Spleen (tissue), 11 donors: ENCODE results near the gene ASIC4. TPM values are rescaled to one million over a fixed set of nuclear protein-coding genes. Genes with fewer than 3 reads are reported as not detected.

ENCODE experiments used
- DNase-seq: peaks from one replicate; pipeline ENCODE4 v3.0.0-alpha.2; 2020
- H3K27ac ChIP-seq, 8 donors: fragments of 200-600 bp; sonication (generic) in 7 of 8; 1 replicate in 4 of 8; 2 replicates in 4 of 8; pipeline versions ENCODE4 v1.5.0 to v1.8.0; 2016 to 2021; ENCODE audit warnings: inconsistent platforms in 4 of 8, mild to moderate bottlenecking in 4 of 8, moderate library complexity in 1 of 8
- H3K27me3 ChIP-seq, 7 donors: fragments of 200-600 bp; sonication (generic) in 6 of 7; replicated peaks in 1 of 7; 1 replicate in 4 of 7; 2 replicates in 3 of 7; pipeline versions ENCODE4 v1.5.0 to v1.8.0; 2016 to 2021; ENCODE audit warnings: inconsistent platforms in 3 of 7, mild to moderate bottlenecking in 1 of 7
- H3K36me3 ChIP-seq, 6 donors: fragments of 200-600 bp; sonication (generic) in 5 of 6; 1 replicate in 4 of 6; 2 replicates in 2 of 6; pipeline versions ENCODE4 v1.5.0 to v1.8.0; 2016 to 2021; ENCODE audit warnings: inconsistent platforms in 2 of 6
- H3K4me1 ChIP-seq, 6 donors: fragments of 200-600 bp; sonication (generic) in 5 of 6; 1 replicate in 3 of 6; 2 replicates in 3 of 6; pipeline versions ENCODE4 v1.5.0 to v1.8.0; 2016 to 2021; ENCODE audit warnings: inconsistent platforms in 3 of 6
- H3K4me3 ChIP-seq, 8 donors: fragments of 200-600 bp; sonication (generic) in 7 of 8; 1 replicate in 4 of 8; 2 replicates in 4 of 8; pipeline versions ENCODE4 v1.5.0 to v1.8.0; 2016 to 2021; ENCODE audit warnings: inconsistent platforms in 4 of 8, mild to moderate bottlenecking in 4 of 8, moderate library complexity in 2 of 8
- H3K9me3 ChIP-seq, 8 donors: fragments of 200-600 bp; sonication (generic) in 7 of 8; 1 replicate in 4 of 8; 2 replicates in 4 of 8; pipeline versions ENCODE4 v1.5.0 to v1.8.0; 2016 to 2021; ENCODE audit warnings: inconsistent platforms in 4 of 8
- CTCF ChIP-seq, 11 experiments: fragments of 200-600 bp in 7 of 11; fragments of 450-650 bp in 4 of 11; sonication (generic) in 4 of 11; IDR thresholded peaks in 8 of 11; conservative IDR thresholded peaks in 3 of 11; 1 replicate in 7 of 11; 2 replicates in 4 of 11; pipeline versions ENCODE4 v1.4.0 to v1.8.0; 2016 to 2021; ENCODE audit warnings: antibody characterized with exemption in 11 of 11, inconsistent platforms in 4 of 11, mild to moderate bottlenecking in 1 of 11
- POLR2A ChIP-seq, 3 donors: fragments of 450-650 bp; IDR thresholded peaks; one replicate each; pipeline ENCODE4 v1.5.1; 2017; ENCODE audit warnings: antibody characterized with exemption in 3 of 3, mild to moderate bottlenecking in 1 of 3
- POLR2AphosphoS5 ChIP-seq, 3 donors: sonication (generic); formaldehyde crosslinking; IDR thresholded peaks; one replicate each; pipeline ENCODE4 v1.5.1; 2017; ENCODE audit warnings: antibody characterized with exemption in 3 of 3
- WGBS, 5 donors: extraction: QIAGEN DNeasy Blood & Tissue Kit in 3 of 5; methylation state at CpG; one replicate each; pipeline versions ENCODE4 v1.1.5 to v1.1.7; 2013 to 2018; 5-methylcytosine and 5-hydroxymethylcytosine counted together
- intact Hi-C: fragments of 100-400 bp; cut with DNase I; formaldehyde crosslinking; loops from one replicate; pipeline ENCODE4 v1.15.0; 2023; ENCODE audit warnings: low total_unique reads
- microRNA-seq, 3 donors: library from miRNA; unstranded; fragments of <30 nt; microRNA quantifications; one replicate each; pipeline versions ENCODE4 to v1.1.0, GENCODE V29; 2019 to 2020
- polyA plus RNA-seq, 3 donors: library from polyadenylated mRNA; stranded (reverse); fragments of 200-250 nt; gene quantifications; one replicate each; pipeline ENCODE4 v1.2.1, GENCODE V29; 2013
- small RNA-seq, 4 donors: library from RNA; depleted of rRNA; stranded (forward); fragments of <200 nt; gene quantifications; one replicate each; pipeline ENCODE3, GENCODE V24; 2016
- total RNA-seq, 7 donors: library from RNA; depleted of rRNA in 3 of 7; stranded (reverse); fragments of >200 nt in 3 of 7; fragmentation: NEBNext Ultra II Directional in 4 of 7; extraction: Animal tissue kit (Norgen Biotek cat#: 25700) in 4 of 7; gene quantifications; one replicate each; pipeline versions ENCODE4 v1.1.0 to v1.2.1, GENCODE V29; 2016 to 2021
- donor health status: healthy with polysubstance abuse.
- donor health status: DM: no; HTN: no; CAD: no; lungs with moderate emphysema.
- donor health status: DM: no; HTN: no; CAD: no.
- donor health status: Bipolar disorder and iron deficiency.
- donor health status: healthy.
- donor health status: DM: no; HTN: no; CAD: no.
- donor health status: DM: yes; HTN: yes; CAD: no.

Gene ASIC4
- total and polyA plus RNA-seq, 10 donors, result 0.04 to 0.32 (median 0.05) TPM; not detected in 6

GRCh38 chr2:219576505-219577388, 62.5 kb downstream of the ASIC4 start:
- H3K27ac ChIP-seq, result no peak overlapping the region
- no peak overlapping the region for H3K4me3 ChIP-seq
- intact Hi-C loops, result no loop called here
- 47 to 67% (median 56%) methylated on average over 15 of the region's 15 CpGs for WGBS, 5 donors
- H3K36me3 ChIP-seq, result no peaks in the 10 kb centered on the region
- no peaks in the 10 kb centered on the region for H3K9me3 ChIP-seq
- no peak for DNase-seq
- TF ChIP-seq CTCF (IDR thresholded peaks at IDR 0.05 in 8 of 11, conservative IDR thresholded peaks at IDR 0.05 in 3 of 11) (no peak), POLR2AphosphoS5 (IDR thresholded peaks at IDR 0.05) (no peak), POLR2A (IDR thresholded peaks at IDR 0.05) (no peak)
- peaks cover 0 to 2% (median 0%) of the 10 kb centered on the region in 6 donors for H3K4me1 ChIP-seq
- H3K27me3 ChIP-seq, result peaks cover 0 to 53% (median 7%) of the 10 kb centered on the region in 7 donors

- intact Hi-C loops, result no loop called here
- Histone ChIP-seq H3K4me3 (no peak overlapping the region), H3K27me3 (peaks cover 0 to 34% (median 0%) of the 10 kb centered on the region in 7 donors), H3K4me1 (no peaks in the 10 kb centered on the region), H3K27ac (no peak overlapping the region), H3K36me3 (no peaks in the 10 kb centered on the region), H3K9me3 (no peaks in the 10 kb centered on the region)
- no peak for TF ChIP-seq CTCF (IDR thresholded peaks at IDR 0.05 in 8 of 11, conservative IDR thresholded peaks at IDR 0.05 in 3 of 11)
- TF ChIP-seq POLR2AphosphoS5 (IDR thresholded peaks at IDR 0.05), result no peak
- no peak for TF ChIP-seq POLR2A (IDR thresholded peaks at IDR 0.05)
- WGBS, 5 donors, result 67 to 87% (median 70%) methylated on average over 8 of the region's 8 CpGs
- no peak for DNase-seq
These were observed 64.7 kb downstream of the ASIC4 start for GRCh38 chr2:219578811-219579613.

- no peaks in the 10 kb centered on the region for H3K36me3 ChIP-seq
- peaks cover 0 to 31% (median 0%) of the 10 kb centered on the region in 7 donors for H3K27me3 ChIP-seq
- H3K4me1 ChIP-seq, result no peaks in the 10 kb centered on the region
- DNase-seq, result no peak
- intact Hi-C loops, result no loop called here
- TF ChIP-seq POLR2A (IDR thresholded peaks at IDR 0.05), result no peak
- TF ChIP-seq POLR2AphosphoS5 (IDR thresholded peaks at IDR 0.05), result no peak
- TF ChIP-seq CTCF (IDR thresholded peaks at IDR 0.05 in 8 of 11, conservative IDR thresholded peaks at IDR 0.05 in 3 of 11), result no peak
- 32 to 89% (median 79%) methylated on average over 2 of the region's 2 CpGs; no CpG with 5 or more reads in 1 of the 5 donors for WGBS, 5 donors
- H3K27ac ChIP-seq, result no peak overlapping the region
- H3K9me3 ChIP-seq, result no peaks in the 10 kb centered on the region
- no peak overlapping the region for H3K4me3 ChIP-seq
These were observed 67.1 kb downstream of the ASIC4 start for GRCh38 chr2:219581346-219581745.

Small RNA genes within 50 kb of the gene (microRNA-seq; reads per million reads assigned to microRNA genes)
- 0 reads per million in 3 donors for gene MIR3132

Small RNA genes within 50 kb of the gene (small RNA-seq; reads per million reads assigned to genes)
- gene MIR3132, result 0 reads per million in 4 donors

Other genes with a start within 250 kb of the ASIC4 start
- gene DNAJB2, start 235.1 kb upstream of the ASIC4 start, total RNA-seq, result 10 to 100 TPM; 35.0 to 64.4 (median 54.0) TPM
- gene DNAJB2, start 235.1 kb upstream of the ASIC4 start, polyA plus RNA-seq, result 10 to 100 TPM; 31.4 to 67.2 (median 43.2) TPM
- not detected for gene PTPRN, start 205.1 kb upstream of the ASIC4 start, total RNA-seq
- under 1 TPM in 2 of 3 donors, not detected in 1; 0.06 to 0.12 TPM for gene PTPRN, start 205.1 kb upstream of the ASIC4 start, polyA plus RNA-seq
- gene RESP18, start 181.7 kb upstream of the ASIC4 start, total RNA-seq, result under 1 TPM in 1 of 7 donors, not detected in 6; 0.83 TPM
- gene RESP18, start 181.7 kb upstream of the ASIC4 start, polyA plus RNA-seq, result not detected
- gene DNPEP, start 126.6 kb upstream of the ASIC4 start, total RNA-seq, result 10 to 100 TPM; 46.7 to 65.8 (median 59.2) TPM
- gene DNPEP, start 126.6 kb upstream of the ASIC4 start, polyA plus RNA-seq, result 10 to 100 TPM; 74.4 to 92.8 (median 91.7) TPM
- 10 to 100 TPM in 3 of 7 donors, 1 to 10 TPM in 4; 4.3 to 18.1 (median 8.3) TPM for gene DES, start 96.1 kb upstream of the ASIC4 start, total RNA-seq
- gene DES, start 96.1 kb upstream of the ASIC4 start, polyA plus RNA-seq, result 10 to 100 TPM; 10.8 to 24.7 (median 14.1) TPM
- 1 to 10 TPM in 6 of 7 donors, under 1 TPM in 1; 0.74 to 4.5 (median 2.3) TPM for gene SPEG, start 79.6 kb upstream of the ASIC4 start, total RNA-seq
- 1 to 10 TPM; 4.4 to 8.2 (median 4.9) TPM for gene SPEG, start 79.6 kb upstream of the ASIC4 start, polyA plus RNA-seq
- 10 to 100 TPM; 21.2 to 45.5 (median 29.4) TPM for gene GMPPA, start 15.6 kb upstream of the ASIC4 start, total RNA-seq
- gene GMPPA, start 15.6 kb upstream of the ASIC4 start, polyA plus RNA-seq, result 10 to 100 TPM; 27.4 to 43.3 (median 39.3) TPM
- 10 to 100 TPM in 6 of 7 donors, 1 to 10 TPM in 1; 8.9 to 26.2 (median 15.4) TPM for gene CHPF, start 29.3 kb downstream of the ASIC4 start, total RNA-seq
- gene CHPF, start 29.3 kb downstream of the ASIC4 start, polyA plus RNA-seq, result 1 to 10 TPM; 2.8 to 8.9 (median 4.8) TPM
- 1 to 10 TPM in 5 of 7 donors, under 1 TPM in 2; 0.39 to 2.8 (median 1.1) TPM for gene TMEM198, start 29.5 kb downstream of the ASIC4 start, total RNA-seq
- gene TMEM198, start 29.5 kb downstream of the ASIC4 start, polyA plus RNA-seq, result 1 to 10 TPM; 1.1 to 2.1 (median 1.5) TPM
- 10 to 100 TPM; 26.7 to 51.6 (median 31.1) TPM for gene OBSL1, start 57.1 kb downstream of the ASIC4 start, total RNA-seq
- gene OBSL1, start 57.1 kb downstream of the ASIC4 start, polyA plus RNA-seq, result 10 to 100 TPM; 15.9 to 32.0 (median 27.6) TPM
- gene INHA, start 57.8 kb downstream of the ASIC4 start, total RNA-seq, result under 1 TPM in 1 of 7 donors, not detected in 6; 0.46 TPM
- gene INHA, start 57.8 kb downstream of the ASIC4 start, polyA plus RNA-seq, result under 1 TPM; 0.08 to 0.46 (median 0.16) TPM
- gene STK11IP, start 83.4 kb downstream of the ASIC4 start, total RNA-seq, result 10 to 100 TPM; 25.8 to 57.0 (median 35.9) TPM
- gene STK11IP, start 83.4 kb downstream of the ASIC4 start, polyA plus RNA-seq, result 10 to 100 TPM; 15.8 to 40.8 (median 40.3) TPM
- 1 to 10 TPM; 1.6 to 9.2 (median 3.9) TPM for gene SLC4A3, start 113.1 kb downstream of the ASIC4 start, total RNA-seq
- 1 to 10 TPM in 1 of 3 donors, under 1 TPM in 2; 0.71 to 1.3 (median 0.74) TPM for gene SLC4A3, start 113.1 kb downstream of the ASIC4 start, polyA plus RNA-seq